Measurements from ENCODE around the gene ADCY5.

ADCY5 gene

DNA sequence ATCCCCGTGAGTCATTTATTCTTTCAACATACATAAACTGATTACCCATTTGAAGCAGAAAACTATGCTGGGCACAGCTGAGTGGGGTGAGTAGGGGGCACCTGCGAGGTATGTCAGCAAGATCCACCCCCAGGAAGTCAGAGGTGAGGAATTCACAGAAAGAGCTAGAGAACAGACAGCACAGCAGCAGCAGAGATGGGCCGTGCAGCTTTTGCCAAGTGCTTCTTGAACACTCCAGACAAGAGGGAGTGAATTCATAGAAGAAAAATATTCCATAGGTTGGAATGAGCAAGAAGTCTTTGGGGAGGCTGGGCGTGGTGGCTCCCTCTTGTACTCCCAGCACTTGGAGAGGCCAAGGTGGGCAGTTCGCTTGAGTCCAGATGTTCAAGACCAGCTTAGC is 9.4 kb upstream of the ADCY5 start:
- no peak for DNase-seq (ENCODE audit: low read depth in 2 of 2)

DNA sequence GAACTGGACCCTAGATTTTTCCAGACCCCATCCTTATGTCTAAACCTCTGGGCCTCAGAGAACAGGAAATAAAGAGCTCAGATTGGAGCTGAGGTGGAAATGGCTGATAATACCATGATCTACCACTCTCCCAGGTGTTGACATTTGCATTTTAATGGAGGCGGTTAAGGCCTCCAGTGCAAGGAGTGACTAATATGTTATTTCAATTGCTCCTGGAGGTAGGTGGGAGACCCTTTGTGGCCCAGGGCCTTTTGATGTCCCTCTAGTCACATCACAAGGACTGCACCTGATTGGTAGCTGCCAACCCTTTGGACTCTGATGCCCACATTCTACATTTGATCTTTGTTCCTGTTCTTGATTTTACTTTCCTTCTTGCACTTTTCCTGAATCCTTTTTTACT is 9.0 kb upstream of the ADCY5 start:
- no peak for DNase-seq (ENCODE audit: low read depth in 2 of 2)

DNA sequence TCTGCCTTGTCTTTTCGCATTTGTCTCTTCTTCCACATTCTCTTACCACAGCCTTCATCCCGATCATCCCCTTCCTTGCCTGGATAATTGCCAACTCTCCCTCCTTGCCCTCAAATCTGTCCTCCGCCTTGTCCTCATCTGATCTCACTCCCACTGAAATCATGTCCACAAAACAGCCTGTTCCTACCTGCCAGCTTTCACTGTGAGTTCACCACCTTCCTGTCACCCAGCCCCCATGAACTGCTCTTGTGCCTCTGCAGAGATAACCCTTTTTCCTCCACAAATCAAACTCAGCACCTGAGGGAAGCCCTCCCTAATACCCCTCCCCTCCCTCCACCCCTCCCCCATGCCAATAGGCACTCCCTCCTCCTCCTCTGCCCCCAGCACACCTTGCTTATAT is 4.8 kb upstream of the ADCY5 start:
- no peak for DNase-seq (ENCODE audit: low read depth in 2 of 2)

DNA sequence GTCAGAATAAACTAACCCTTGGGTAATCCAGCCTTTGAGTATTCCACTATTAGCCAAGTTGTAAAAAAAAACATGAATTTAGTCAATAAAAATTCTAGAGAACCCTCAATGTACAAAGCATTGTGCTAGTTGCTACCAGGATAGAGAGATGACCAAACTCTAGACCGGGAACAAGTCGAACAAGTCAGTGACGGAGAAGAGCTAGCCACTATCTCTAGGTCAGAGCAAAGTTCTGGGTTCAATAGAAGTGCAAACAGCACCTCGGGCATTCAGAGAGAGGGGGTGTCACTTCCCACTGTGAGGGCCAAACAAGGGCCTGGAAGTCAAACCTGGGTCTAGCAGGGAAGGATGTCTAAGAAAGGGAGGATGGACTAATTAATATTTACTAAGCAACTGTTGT is 2.3 kb upstream of the ADCY5 start:
- DNase-seq (ENCODE audit: low read depth in 2 of 2) = no peak

DNA sequence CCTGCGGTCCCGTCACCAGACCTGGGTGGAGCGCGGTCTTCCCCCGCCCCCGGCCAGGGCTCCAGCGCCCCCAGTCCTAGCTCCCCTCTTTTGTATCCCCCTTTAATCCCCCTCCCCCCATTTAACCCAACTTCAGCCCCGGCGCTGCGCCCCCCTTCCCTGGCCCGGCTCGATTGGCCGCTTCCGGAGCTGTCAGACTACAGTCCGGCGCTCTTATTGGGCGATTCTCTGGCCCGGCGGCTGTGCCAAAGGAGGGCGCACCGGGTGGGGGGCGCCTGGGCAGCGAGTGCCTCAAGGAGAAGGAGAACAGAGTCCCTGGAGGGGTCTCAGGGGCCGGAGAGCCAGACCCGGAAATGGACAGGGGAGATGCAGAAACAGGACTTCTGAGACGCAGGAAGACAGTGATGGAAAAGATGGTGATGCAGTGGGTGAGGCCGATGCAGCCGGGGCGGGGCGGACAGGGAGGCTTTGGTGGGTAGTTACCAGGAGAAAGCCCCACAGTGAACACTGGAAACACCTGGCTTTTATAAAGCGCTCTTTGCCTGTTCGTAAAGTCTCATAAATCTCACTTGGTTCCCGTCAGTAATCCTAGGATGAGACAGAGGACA is 1.2 kb upstream of the ADCY5 start:
- DNase-seq (ENCODE audit: low read depth in 2 of 2) = no peak

DNA sequence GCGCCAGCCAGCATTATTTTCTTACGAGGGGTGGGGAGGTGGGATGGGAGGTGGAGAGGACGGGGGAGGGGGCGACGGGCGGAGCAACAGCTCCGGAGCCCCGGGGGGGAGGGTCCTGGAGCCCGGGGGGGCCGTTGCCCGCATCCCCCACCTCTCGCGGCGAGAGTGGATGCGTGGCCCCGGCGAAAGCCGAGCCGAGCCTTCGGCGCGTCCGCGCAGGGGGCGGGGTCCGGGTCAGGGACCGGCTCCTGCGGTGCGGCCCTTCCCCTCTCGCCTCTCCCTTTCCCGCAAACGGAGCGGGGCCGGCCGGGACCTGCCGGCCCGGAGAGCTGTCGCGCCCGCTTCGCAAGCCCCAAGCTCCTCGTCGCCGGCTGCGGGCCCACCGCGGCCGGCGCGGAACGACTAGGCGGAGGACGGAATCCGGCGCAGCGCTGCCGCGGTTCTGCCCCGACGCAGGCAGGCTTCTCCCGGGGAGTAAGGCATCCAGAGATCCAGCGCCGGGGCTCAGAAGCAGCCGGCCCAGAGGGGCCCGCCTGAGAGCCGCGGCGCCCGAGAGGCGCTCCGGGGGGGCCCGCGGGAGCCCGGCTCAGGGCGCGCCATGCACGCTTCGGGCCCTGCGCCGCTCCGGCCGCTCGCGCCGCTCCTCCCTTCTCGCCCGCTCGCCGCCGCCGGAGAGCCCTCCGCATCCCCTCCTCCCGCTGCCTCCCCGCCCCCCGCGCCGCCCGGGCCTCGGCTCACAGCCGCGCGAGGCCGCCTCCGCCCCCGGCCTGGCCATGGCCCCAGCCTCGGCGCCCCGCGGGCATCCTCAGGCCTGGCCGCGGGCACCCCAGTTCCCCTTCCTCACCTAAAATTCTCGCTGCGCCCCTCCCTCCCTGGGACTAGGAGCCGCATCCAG is 459 bp upstream of the ADCY5 start:
- no peak for DNase-seq (ENCODE audit: low read depth in 2 of 2)

DNA sequence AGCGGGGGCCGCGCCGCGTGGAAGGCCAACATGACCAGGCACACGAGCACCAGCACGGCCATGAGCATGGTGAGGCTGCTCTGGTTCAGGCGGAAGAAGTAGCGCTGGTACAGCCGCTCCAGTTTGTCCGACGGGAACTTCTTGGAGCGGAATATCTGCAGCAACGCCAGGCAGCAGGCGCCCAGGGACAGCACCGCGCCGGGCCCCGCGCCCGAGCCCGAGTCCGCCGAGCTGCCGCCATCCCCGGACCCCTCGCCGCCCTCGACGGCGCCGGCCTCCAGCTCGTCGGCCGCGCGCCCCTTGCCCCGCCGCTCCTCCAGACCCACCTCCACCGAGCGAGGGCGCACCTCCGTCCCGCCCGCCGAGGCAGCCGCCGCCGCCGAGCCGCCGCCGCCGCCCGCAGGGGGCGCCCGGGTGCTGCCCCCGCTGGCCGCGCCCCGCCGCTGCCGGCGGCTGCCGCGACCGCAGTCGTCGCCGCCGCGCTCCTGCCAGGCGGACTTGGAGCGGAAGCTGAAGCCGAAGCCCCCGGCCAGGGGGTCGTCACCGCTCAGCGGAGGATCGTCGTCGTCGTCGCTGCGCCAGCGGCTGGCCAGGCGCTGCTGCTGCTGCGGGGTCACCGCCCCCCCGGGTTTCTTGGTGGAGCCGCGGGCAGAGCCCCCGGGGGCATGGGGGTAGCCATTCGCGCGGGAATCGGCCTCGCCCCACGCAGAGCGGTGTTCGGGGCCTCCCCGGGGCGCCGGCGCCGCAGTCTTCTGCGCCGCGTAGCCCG is 957 bp downstream of the ADCY5 start:
- DNase-seq (ENCODE audit: low read depth in 2 of 2) = no peak

DNA sequence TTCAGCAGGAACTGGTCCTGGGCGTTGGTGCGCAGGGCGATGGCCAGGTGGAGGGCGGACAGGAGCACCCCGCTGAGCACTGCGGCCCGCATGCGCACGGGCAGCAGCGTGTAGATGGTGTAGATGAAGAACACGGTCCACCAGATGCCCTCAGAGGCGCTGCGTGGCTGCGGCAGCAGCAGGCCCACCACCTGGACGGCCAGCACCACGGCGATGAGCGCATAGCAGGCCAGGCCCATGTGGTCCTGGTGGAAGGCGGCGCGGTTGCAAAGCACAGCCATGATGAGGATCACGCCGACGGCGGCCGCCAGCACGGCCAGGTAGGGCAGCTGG is 1.5 kb downstream of the ADCY5 start:
- DNase-seq (ENCODE audit: low read depth in 2 of 2) = no peak

DNA sequence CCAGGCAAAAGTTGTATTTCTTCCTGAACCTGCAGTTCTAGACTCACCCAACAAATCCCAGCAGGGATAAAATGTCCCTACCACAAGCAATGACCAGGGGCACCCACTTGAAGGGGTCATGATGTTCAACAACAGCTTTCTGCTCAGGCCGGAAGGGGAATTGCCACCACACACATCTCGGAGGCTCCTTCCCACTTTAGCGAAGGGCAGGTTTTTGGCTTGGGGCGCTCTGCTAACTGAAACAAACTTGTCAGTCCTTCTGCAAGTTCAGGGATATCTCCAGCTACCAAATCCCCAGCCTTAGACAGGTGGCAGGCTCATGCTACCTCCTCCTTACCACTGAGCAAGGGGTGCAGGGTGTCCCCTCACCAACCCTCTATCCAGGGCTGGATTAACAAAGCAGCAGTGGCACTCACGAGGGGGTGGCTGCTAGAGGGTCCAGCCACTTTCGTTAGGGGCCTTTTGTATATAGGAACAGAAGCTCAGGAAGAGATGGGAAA is 2.2 kb downstream of the ADCY5 start:
- no peak for DNase-seq (ENCODE audit: low read depth in 2 of 2)

DNA sequence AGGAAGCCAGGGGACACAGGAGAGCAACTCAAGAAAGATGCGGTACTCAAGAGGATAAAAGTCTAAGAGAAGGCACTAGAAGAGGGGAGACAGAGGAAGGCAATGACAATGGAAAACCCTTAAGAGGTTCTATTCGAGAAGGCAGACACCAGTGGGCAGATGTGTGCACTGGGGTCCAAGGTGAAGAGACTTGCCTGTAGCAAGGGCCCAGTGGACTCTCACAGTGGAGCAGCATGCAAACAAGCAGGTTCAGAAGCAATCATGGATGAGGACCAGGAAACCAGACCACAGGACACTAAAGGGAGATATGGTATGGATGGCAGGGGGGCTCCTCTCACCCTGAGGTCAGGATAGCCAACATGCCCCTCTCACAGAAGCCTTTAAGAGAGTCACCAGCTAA is 2.7 kb downstream of the ADCY5 start:
- DNase-seq (ENCODE audit: low read depth in 2 of 2) = no peak

DNA sequence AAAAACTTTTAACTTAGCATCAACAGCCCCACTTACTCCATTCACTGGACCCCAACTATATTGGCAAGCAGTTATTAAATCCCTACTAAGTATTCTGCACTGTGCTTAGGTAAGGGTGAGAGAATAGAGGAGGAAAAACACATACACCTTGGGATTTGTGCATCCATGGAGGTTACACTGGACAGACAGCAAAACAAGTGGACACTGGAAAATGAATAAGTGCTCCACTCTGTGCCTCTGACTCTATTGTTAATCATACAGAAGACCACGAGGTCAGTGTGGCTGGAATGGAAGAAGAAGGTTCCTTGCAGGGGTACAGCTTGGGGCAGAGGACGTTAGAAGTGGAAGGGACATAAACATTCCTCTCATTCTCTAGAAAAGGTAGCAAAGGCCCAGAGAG is 3.2 kb downstream of the ADCY5 start:
- DNase-seq (ENCODE audit: low read depth in 2 of 2) = no peak

DNA sequence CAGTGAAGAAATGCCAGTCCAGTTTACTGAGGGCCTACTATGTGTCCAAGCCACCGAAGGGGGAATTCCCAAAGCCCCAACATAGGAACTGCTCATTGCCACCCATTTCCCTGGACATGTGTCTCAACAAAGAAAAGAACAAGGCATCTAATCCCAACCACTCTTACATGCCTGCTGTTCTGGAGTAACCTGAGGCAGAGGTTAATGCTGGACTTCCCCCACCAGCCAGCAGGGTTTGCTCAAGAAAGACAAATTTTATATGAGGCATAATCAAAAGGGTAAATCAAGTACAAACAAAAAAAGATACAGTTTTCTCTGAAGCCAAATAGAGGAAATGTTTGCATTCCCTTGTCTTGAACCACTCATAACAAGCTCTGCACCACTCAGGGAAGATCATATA is 4.1 kb downstream of the ADCY5 start:
- no peak for DNase-seq (ENCODE audit: low read depth in 2 of 2)

DNA sequence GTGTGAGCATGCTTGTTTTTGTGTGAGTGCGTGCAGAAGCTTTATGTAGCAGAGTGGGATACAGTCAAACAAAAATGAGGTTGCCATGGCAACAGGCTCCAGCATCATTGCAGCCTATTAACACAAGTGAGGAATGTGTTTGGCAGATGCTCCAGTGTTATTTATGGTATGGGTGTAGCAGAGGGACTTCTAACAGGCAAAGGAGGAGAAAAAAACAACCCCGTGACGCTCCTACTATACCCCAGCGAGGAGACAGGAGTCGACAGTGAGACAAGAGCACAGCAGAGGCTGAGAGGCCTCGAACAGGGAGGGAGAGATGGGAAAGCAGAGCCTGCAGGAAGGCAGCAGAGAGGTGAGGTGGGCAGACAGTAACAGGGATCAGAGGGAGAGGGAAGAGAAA is 4.9 kb downstream of the ADCY5 start:
- no peak for DNase-seq (ENCODE audit: low read depth in 2 of 2)

DNA sequence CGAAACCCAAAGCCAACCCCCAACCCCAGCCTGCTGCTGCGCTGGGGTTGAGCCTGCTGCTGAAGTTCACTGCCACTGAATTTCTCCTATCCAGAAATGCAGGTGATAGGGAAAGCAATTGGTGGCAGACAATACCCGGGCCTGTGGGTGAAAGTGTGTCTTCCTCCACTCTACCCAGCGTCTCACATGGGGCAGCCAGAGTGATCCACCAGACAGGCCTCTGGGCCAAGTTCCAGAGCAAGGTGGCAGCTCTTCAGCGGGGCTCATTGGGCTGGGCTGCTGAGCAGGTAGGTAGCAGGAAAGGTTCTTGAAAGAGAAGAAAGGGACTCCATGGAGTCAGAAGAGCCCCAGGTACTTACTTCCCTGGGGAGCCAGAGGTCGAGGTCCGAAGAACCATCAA is 6.0 kb downstream of the ADCY5 start:
- DNase-seq (ENCODE audit: low read depth in 2 of 2) = no peak

DNA sequence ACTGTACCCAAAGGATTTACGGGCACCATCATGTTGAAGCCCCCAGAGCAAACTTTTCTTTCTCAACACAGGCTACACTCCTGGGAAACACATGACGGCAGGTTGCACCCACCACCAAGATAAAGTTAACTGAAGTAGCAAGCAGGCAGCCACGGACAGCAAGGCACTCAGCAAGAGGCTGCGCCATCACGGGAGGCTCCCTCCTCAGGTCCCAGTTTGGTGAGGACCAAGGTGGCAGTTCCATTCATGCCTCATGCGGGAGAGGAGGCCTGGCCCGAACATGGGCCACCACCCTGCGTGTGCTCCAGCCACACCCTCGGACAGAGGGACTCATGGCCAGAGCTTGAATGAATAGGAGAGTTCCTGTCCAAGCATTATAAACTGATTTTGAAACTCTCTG is 6.8 kb downstream of the ADCY5 start:
- DNase-seq (ENCODE audit: low read depth in 2 of 2) = no peak

DNA sequence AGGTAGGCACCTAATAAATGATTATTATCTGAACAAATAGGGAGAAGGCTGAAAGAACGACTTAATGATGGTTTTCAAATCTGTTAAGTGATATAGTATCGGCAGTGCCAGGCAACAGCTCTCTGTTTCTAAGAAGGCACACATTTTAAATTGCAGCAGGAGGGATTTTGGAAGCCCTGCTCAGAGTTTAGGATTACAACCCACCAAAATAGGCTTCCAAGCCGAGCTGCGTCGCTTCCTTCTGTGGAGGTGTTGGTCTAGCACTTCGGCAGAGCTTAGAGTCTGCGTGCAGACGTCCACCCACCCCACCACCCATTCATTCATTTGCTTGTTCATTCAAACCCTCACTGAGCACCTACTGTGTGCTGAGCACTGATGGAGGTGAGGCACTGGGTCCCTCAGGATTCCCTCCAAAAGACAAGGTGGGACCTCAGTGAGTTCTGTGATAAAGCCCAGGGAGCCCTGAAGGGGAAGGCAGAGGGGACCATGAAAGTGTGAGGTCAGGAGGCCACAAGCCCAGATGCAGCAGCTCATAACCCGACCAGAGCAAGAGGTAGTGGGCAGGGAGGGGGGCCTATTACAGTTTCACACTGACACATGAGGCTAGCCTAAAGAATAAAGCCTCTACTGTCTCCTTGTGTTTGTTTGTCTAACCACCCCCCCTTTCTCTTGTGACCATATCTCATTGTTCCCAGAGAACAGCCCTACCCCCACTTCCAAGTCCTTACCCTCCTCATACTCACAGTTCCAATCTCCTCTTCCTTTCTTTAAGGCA is 8.9 kb downstream of the ADCY5 start:
- DNase-seq (ENCODE audit: low read depth in 2 of 2) = no peak

DNA sequence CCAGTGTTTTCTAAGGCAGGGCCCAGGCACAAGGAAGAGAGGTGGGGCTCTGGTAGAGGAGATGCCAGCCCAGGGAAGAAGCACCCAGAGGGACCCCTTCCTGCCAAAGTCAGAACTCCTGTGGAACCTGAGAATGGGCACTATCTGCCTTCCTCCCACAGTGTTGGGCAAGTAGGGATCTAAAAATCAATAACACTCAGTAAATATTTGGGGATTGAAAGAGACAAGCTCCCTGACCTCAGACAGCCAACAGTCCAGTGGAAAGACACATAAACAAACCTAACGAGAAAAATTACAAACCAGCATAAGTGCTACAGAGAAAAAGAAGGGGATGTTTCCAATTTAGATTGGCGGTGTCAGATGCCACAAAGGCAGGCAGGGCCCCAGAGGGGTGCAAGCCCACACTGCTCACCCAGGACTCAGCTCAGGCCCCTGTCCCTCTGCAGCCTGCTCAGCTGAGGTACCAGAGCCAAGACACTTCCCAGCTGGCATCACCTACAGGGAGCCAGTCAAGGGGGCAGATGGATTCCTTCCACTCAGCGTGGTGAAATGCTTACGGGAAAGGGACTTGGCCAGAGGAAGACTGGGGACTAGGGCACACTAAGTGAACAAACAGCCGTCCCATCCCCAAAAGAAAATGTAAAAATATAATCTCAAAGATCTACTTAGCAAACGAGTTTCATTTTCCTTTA is 15.9 kb downstream of the ADCY5 start:
- DNase-seq (ENCODE audit: low read depth in 2 of 2) = no peak

DNA sequence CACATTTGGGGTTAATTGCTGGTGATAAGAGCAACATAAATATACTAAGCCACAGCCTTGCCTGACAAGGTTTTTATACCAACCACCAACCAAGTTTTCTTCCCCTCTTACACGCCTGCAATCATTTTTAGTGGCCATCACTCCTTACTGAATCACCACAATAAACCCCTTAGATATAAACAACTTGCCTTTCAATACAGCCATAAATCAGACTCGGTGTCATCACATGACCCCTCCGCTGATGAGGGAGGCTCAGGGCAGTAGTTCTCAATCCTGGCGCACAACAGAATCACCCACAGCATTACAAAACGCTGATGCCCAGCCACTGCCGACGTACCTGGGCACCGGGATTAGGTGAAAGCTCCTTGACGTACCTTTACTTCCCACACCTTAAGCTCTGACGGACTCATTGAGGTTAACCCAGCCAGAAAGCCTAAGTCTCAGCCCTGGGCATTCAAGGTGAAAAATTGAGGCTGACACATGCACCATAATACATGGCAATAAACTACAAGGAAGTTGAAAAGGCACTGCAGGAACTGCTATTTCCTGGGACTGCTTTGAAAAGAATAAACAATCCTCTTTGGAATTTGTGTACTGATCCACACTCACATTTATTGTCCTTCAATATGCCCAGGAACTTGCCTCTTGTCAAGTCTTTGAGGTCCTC is 17.1 kb downstream of the ADCY5 start:
- DNase-seq (ENCODE audit: low read depth in 2 of 2) = no peak

DNA sequence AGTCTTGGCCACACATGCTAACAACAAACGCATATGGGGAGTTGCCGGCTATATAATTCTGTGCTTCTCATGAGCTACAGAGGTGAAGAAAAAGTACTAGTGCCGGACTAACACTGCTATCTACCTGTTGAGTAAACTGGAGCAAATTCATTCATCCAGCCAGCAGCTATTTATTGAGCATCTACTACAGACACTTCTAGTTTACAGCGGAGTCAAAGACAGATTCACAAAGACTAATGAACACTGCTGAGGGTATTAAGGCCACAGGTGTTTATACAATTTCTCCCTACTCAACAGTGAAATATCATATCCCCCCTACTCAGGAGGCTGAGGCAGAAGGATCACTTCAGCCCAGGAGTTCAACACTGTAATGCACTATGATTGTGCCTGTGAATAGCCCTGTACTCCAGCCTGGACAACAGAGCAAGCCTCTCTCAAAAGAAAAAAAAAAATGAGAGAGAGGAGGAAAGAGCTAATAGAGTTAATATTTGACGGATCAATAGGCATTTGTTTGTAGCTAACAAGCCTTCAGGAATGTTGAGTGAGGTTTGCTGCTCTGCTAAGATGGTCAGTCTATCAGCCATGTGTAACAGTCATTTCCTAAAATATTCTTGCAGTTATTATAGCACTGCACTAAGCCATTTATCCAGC is 17.8 kb downstream of the ADCY5 start:
- DNase-seq (ENCODE audit: low read depth in 2 of 2) = no peak

DNA sequence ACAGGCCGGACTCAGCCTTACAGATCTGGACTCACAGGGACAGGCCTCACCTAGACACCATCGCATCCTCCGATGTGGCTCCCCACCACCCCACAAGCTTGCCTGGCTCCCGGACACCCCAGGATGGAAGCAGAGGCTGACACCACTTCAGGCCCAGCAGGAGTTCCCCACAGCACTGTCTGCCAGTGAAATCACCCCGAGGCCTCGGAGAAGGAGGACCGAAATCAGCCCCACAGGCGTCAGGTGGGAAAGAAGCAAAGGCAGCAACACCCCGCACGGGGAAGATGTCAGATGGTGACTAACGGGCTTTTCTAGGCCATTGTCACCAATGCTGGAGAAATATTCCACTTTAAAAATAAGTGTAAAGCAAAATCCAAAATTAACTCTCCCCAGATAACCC is 18.6 kb downstream of the ADCY5 start:
- no peak for DNase-seq (ENCODE audit: low read depth in 2 of 2)

Data from fibroblast of skin of left quadriceps (primary cell).